Osteocyte (in vitro differentiated cells): ENCODE measurements around the gene LRBA. TPM values are rescaled to one million over a fixed set of nuclear protein-coding genes. Genes with fewer than 3 reads are reported as not detected.

Experiments used
- DNase-seq: peaks from one replicate; pipeline ENCODE4 v3.0.0; 2021; ENCODE audit warnings: mixed read lengths; ENCODE audit not compliant: unreplicated experiment; ENCODE audit errors: extremely low spot score
- H3K27ac Mint-ChIP-seq: one replicate; pipeline ENCODE4 v1.8.0; 2021; ENCODE audit warnings: mild to moderate bottlenecking, mixed read lengths; ENCODE audit not compliant: unreplicated experiment
- H3K27me3 Mint-ChIP-seq: one replicate; pipeline ENCODE4 v1.8.0; 2021; ENCODE audit warnings: mixed read lengths; ENCODE audit not compliant: unreplicated experiment
- H3K36me3 Mint-ChIP-seq: one replicate; pipeline ENCODE4 v1.8.0; 2021; ENCODE audit warnings: mixed read lengths; ENCODE audit not compliant: unreplicated experiment
- H3K4me1 Mint-ChIP-seq: one replicate; pipeline ENCODE4 v1.8.0; 2021; ENCODE audit warnings: mixed read lengths; ENCODE audit not compliant: unreplicated experiment
- H3K4me3 Mint-ChIP-seq: one replicate; pipeline ENCODE4 v1.8.0; 2021; ENCODE audit warnings: mild to moderate bottlenecking, moderate library complexity, mixed read lengths; ENCODE audit not compliant: unreplicated experiment
- H3K9me3 Mint-ChIP-seq: one replicate; pipeline ENCODE4 v1.8.0; 2021; ENCODE audit warnings: mixed read lengths; ENCODE audit not compliant: unreplicated experiment
- total RNA-seq: library from RNA; stranded (reverse); gene quantifications from 2 replicates; pipeline ENCODE4 v1.2.1, GENCODE V29; 2021
- TF ChIP-seq, protein P1 (sequence below): fragments of 200-600 bp; sonication (generic); IDR thresholded peaks from 2 replicates; pipeline ENCODE4 v1.5.0; 2021; ENCODE audit warnings: antibody characterized with exemption, mild to moderate bottlenecking, moderate library complexity

The LRBA gene
- total RNA-seq, 1 donor from 2014 or later, result 40.8 TPM

DNA sequence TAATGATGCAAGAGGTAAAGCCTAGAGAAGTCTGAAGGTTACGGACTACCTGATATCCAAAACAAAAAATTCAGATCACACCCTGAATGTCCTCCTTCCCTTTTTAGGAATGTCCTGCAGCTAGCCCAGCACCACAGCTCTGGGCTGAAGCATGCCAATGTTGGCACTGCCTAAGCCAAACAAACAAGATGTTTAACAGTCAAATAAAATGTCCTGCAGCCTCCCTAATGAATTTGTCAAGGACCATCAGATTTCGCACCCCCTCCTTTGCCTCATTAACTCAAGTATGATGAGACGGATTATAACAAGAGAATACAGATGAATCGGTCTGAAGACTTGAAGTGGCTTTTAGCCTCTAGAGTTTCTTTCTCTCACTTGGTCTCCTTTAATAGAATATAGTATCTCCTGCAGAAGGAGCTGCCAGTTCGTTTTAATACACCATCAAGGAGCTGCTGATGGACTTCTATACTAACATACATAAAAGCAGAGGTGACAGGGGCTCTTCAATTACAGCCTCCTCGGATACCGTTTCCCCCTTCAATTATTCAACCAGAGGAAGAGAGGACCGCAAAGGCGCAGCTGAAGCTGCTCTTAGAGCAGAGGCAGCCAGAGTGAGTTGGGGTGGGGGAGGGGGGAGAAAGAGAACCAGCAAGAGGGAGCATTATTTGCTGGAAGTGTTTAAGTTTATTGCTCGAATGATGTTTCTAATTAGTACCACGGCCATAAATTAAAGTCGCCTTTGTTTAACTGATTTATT, 436.2 kb downstream of the LRBA start:
- Mint-ChIP-seq H3K4me1 (peaks cover 48% of the 10 kb centered on the region), H3K4me3 (peak overlapping the region; percentile 99), H3K9me3 (no peaks in the 10 kb centered on the region), H3K36me3 (peaks cover 8% of the 10 kb centered on the region), H3K27ac (peak overlapping the region; percentile 98), H3K27me3 (no peaks in the 10 kb centered on the region)
- DNase-seq, result no peak
- TF ChIP-seq, protein P1, sequence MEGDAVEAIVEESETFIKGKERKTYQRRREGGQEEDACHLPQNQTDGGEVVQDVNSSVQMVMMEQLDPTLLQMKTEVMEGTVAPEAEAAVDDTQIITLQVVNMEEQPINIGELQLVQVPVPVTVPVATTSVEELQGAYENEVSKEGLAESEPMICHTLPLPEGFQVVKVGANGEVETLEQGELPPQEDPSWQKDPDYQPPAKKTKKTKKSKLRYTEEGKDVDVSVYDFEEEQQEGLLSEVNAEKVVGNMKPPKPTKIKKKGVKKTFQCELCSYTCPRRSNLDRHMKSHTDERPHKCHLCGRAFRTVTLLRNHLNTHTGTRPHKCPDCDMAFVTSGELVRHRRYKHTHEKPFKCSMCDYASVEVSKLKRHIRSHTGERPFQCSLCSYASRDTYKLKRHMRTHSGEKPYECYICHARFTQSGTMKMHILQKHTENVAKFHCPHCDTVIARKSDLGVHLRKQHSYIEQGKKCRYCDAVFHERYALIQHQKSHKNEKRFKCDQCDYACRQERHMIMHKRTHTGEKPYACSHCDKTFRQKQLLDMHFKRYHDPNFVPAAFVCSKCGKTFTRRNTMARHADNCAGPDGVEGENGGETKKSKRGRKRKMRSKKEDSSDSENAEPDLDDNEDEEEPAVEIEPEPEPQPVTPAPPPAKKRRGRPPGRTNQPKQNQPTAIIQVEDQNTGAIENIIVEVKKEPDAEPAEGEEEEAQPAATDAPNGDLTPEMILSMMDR, result no peak

DNA sequence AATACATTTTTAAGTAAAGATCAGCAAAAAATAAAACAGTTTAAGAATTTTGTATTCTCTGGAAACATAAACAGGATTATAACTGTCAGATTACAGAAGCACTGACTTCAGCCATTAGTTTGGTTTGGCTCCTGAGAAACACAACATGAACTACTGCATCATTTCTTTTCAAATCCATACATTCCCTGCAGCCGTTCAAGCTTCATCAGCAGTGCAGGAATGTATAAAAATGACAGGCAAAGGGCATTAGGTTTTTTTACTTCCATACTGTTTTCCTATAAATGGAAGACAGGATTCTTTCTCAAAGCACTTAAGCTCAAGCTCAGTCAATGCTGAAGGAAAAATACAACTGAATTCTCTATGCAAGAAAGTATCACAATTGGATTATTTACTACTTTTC, 437.3 kb downstream of the LRBA start:
- TF ChIP-seq, protein P1, result no peak
- Mint-ChIP-seq H3K27ac (peak overlapping the region; percentile 92), H3K4me1 (peaks cover 58% of the 10 kb centered on the region), H3K4me3 (peak overlapping the region; percentile 61), H3K9me3 (no peaks in the 10 kb centered on the region), H3K36me3 (no peaks in the 10 kb centered on the region), H3K27me3 (no peaks in the 10 kb centered on the region)
- no peak for DNase-seq

DNA sequence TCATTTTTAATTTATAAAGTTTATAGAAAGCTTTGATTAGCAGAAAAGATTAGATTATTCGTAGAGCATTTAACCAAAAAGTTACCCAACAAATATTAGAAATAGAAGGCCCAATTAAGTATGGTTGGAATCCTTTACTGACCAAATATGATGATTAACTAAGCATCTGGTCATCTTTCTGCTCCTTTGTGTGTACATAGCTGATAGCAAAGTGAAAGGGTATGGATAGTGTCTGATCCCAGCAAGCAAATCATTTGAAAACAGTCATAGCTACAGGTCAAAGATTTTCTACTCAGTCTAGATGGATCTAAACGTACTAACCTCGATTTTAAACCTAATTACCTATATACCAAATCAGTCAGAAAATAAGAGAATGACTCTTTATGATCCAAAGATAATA, 440.4 kb downstream of the LRBA start:
- Mint-ChIP-seq H3K4me3 (no peak overlapping the region), H3K36me3 (no peaks in the 10 kb centered on the region), H3K4me1 (peaks cover 47% of the 10 kb centered on the region), H3K9me3 (no peaks in the 10 kb centered on the region), H3K27me3 (no peaks in the 10 kb centered on the region), H3K27ac (peak overlapping the region; percentile 73)
- TF ChIP-seq, protein P1, result no peak
- DNase-seq, result no peak

DNA sequence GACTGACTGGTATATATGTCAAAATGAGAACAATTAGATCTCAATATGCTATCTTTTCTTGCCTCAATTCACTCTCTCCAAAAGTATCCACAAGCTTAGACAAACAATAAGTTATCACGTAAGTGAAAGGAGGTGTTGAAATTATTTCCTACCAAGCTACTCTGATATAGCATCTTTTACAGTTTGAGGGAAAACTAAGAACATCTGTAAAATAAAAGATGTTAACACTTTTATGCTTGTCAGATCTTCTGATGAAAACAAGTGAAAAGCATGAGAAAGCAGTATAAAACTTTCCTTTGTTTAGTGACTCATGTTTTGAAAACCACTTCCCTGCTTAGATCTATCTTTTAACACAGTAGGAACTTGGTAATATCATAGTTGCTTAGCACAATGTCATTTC, 441.6 kb downstream of the LRBA start:
- TF ChIP-seq, protein P1, result no peak
- Mint-ChIP-seq H3K9me3 (no peaks in the 10 kb centered on the region), H3K27me3 (no peaks in the 10 kb centered on the region), H3K36me3 (no peaks in the 10 kb centered on the region), H3K27ac (peak overlapping the region; percentile 82), H3K4me3 (no peak overlapping the region), H3K4me1 (peaks cover 48% of the 10 kb centered on the region)
- DNase-seq, result no peak

DNA sequence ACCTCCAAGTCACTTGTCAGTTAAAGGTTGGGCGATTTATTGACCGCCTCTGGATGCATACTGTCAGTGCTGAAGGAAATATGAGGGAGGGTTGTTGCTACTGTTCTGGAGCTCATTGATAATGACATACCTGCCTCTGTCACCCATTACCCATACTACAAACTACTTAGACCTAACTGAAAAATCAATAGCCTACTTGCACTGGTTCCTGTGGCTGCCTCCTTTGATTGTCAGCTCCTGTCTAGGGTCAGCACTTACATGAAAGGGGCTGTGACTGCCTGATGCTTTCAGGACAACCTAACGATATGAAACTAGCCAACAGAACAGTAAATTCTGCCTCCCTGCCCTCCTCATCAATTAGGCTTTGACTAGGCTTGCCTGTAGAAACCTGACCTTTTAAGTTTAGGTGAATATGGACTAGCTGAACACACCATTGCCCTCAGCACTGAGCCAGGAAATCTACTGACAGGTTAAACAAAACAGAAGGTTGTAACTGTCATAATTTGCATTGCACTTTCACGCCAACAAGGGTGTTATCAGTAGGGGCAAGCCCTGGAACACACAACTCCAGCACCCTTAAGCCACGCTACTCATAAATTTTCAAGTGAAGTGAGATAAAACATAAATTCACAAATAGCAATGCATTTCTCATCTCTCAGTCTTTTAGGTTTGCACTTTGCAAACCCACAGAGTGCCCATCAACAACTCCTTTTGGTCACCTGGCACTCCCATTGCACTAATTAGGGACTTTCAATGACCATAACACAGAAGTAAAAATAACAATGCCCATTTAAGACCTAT, 442.2 kb downstream of the LRBA start:
- TF ChIP-seq, protein P1, result no peak
- no peak for DNase-seq
- Mint-ChIP-seq H3K4me1 (peaks cover 46% of the 10 kb centered on the region), H3K27ac (peak overlapping the region; percentile 82), H3K36me3 (no peaks in the 10 kb centered on the region), H3K27me3 (no peaks in the 10 kb centered on the region), H3K9me3 (no peaks in the 10 kb centered on the region), H3K4me3 (no peak overlapping the region)
